Activated CD8-positive, alpha-beta memory T cell treated with anti-CD3 and anti-CD28 coated beads for 24 hours (primary cell): ENCODE measurements around the gene CAMLG.

ENCODE experiments used
- DNase-seq: peaks from one replicate; pipeline ENCODE4 v3.0.0-alpha.2; 2020

The CAMLG gene

DNA sequence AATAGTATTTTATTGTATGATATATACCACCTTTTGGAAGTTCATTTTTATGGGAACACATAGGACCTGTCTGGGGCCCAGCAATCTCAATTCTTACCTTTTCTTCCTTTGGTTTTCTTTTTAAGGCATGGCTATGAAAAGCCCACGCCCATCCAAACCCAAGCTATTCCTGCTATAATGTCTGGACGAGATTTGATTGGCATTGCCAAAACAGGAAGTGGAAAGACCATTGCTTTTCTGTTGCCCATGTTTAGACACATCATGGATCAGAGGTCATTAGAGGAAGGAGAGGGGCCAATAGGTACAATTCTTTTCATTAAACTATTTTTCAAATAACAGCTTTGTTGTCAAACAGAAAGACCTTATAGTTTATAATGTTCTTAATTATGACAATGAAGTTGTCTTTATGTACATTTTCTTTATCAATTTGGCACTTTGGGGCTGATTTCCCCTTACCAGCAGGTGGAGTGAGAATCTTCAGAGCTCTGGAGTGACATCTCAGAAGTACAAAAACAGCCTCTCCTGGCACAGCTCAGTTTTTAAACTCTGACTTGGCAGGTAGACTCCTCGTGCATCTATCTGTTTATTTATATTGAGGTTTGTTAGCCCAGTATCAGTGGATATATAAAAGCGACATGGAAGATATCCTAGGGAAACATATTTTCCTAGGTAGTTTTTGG is 46.0 kb downstream of the CAMLG start:
- no peak for DNase-seq

GRCh38 chr5:134784946-134785620 is 46.7 kb downstream of the CAMLG start:
- DNase-seq = no peak

DNA sequence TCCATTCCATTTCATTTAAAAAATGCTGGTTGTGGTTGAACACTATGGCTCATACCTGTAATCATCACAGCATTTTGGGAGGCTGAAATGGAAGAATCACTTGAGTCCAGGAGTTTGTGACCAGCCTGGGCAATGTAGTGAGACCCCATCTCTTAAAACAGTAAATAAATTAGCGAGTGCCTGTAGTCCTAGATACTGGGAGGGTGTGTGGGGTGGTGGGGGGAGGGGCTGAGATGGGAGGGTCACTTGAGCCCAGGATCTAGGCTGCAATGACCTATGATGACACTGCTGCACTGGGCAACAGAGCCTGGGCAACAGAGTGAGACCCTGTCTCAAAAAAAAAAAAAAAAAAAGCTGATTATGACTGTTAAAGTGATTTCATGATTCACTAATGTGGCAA is 49.3 kb downstream of the CAMLG start:
- no peak for DNase-seq

DNA sequence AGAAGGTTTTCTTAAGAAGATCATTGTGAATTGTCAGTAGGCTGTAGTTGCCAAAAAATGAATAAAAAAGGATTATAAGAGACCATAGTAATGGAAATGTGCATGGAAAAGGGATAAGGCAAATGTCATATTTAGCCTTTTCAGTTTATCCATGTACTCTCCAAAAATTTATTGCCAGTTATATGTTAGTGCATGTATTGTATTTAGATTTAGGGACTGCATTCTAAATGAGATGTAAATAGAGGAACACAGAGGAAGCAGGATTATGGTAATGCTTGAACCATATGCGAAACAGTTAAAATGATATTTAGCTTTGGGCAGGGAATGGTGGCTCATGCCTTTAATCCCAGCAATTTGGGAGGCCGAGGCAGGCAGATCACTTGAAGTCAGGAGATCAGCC is 53.2 kb downstream of the CAMLG start:
- DNase-seq = no peak

GRCh38 chr5:134792286-134792685 is 53.9 kb downstream of the CAMLG start:
- DNase-seq = no peak

DNA sequence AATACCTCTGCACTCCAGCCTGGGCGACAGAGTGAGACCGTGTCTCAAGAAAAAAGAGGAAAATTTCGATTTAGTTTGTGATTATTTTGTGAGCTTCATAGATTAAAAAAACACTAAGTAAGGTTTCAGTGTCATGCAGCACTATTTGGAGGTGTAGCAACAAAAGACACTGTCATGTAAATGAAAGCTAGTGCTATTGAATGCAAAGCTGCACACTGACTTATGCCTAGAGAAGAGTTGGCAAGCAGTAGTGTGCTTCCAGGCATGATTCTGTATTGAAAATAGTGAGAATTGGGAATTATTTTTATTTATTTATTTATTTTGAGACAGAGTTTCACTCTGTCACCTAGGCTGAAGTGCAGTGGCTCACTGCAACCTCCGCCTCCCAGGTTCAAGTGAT is 54.8 kb downstream of the CAMLG start:
- DNase-seq = no peak

- no peak for DNase-seq
Measured at GRCh38 chr5:134794082-134794481, 55.7 kb downstream of the CAMLG start.

- DNase-seq = no peak
Measured at GRCh38 chr5:134794819-134795218, 56.5 kb downstream of the CAMLG start.

DNA sequence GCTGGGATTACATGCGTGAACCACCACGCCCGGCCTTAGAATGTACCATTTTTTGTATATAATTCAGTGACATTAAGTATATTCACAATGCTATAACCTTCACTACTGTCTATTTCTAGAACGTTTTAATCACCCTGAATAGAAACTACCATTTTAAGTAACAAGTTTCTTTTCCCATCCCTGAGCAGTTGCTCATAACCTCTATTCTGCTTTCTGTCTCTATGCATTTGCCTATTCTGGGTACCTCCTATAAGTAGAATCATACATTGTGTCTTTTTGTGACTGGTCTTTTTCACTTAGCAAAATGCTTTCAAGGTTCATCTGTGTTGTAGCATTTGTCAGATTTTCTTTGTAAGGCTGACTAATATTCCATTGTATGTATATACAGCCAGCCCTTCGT is 60.1 kb downstream of the CAMLG start:
- no peak for DNase-seq
